Right lobe of liver (tissue), 6 donors: ENCODE measurements around the gene IGSF21. TPM values are rescaled to one million over a fixed set of nuclear protein-coding genes. Genes with fewer than 3 reads are reported as not detected.

Experiments used
- ATAC-seq, 4 donors: fragments of 200-7000 bp; cut with Tn5 transposase; one replicate each; pipeline ENCODE4 v1.9.1; 2020; ENCODE audit warnings: mild to moderate bottlenecking in 4 of 4, moderate library complexity in 4 of 4
- DNase-seq, 3 donors: peaks; one replicate each; pipeline ENCODE4 v3.0.0-alpha.2; 2020
- H3K27ac ChIP-seq, 3 donors: fragments of 200-600 bp; one replicate each; pipeline ENCODE4 v1.8.0; 2022
- H3K27me3 ChIP-seq, 2 donors: fragments of 200-600 bp; one replicate each; pipeline ENCODE4 v1.8.0; 2022
- H3K36me3 ChIP-seq, 4 donors: fragments of 200-600 bp; sonication (generic) in 1 of 4; one replicate each; pipeline versions ENCODE4 v1.5.1 to v1.8.0; 2017 to 2022; ENCODE audit warnings: control low read depth in 1 of 4
- H3K4me1 ChIP-seq, 4 donors: fragments of 200-600 bp; sonication (generic) in 1 of 4; one replicate each; pipeline versions ENCODE4 v1.5.1 to v1.8.0; 2017 to 2022; ENCODE audit warnings: control low read depth in 1 of 4
- H3K4me3 ChIP-seq, 3 donors: fragments of 200-600 bp; one replicate each; pipeline ENCODE4 v1.8.0; 2022
- H3K9me3 ChIP-seq, 4 donors: fragments of 200-600 bp; sonication (generic) in 1 of 4; one replicate each; pipeline versions ENCODE4 v1.5.1 to v1.8.0; 2017 to 2022; ENCODE audit warnings: control low read depth in 1 of 4
- CTCF ChIP-seq, 4 donors: fragments of 200-600 bp in 3 of 4; fragments of 450-650 bp in 1 of 4; IDR thresholded peaks; one replicate each; pipeline versions ENCODE4 v1.5.1 to v1.8.0; 2016 to 2022; ENCODE audit warnings: antibody characterized with exemption in 4 of 4, mild to moderate bottlenecking in 2 of 4
- POLR2A ChIP-seq: fragments of 450-650 bp; IDR thresholded peaks from one replicate; pipeline ENCODE4 v1.6.1; 2017; ENCODE audit warnings: antibody characterized with exemption, mild to moderate bottlenecking
- WGBS: methylation state at CpG from one replicate; pipeline ENCODE4 v1.1.6; 2018; ENCODE audit warnings: low coverage, low lambda C conversion rate; ENCODE audit not compliant: insufficient coverage; ENCODE audit errors: missing lambda C conversion rate; 5-methylcytosine and 5-hydroxymethylcytosine counted together
- intact Hi-C, 2 donors: fragments of 100-400 bp; cut with DNase I; formaldehyde crosslinking; loops; one replicate each; pipeline versions ENCODE4 v1.11.2 to v1.14.1; 2022
- total RNA-seq, 6 experiments: library from RNA; depleted of rRNA in 2 of 6; stranded (reverse); fragments of >200 nt in 2 of 6; fragmentation: NEBNext Ultra II Directional in 3 of 6; extraction: Animal tissue kit (Norgen Biotek cat#: 25700) in 3 of 6; gene quantifications; one replicate each; pipeline versions ENCODE4 v1.1.0 to v1.2.4, GENCODE V29; 2016 to 2023
- donor health status: DM: no; HTN: yes; CAD: no.
- donor health status: DM: no; HTN: no; CAD: no.
- donor health status: DM: no; HTN: no; CAD: no.
- donor health status: DM: no; HTN: yes; CAD: no.
- donor health status: DM: no; HTN: yes; CAD: no.

The IGSF21 gene
- total RNA-seq, 6 experiments from 2014 or later = 0.34 to 2.0 (median 0.71) TPM

- no peaks in the 10 kb centered on the region for H3K27me3 ChIP-seq
- H3K9me3 ChIP-seq = no peaks in the 10 kb centered on the region
- H3K27ac ChIP-seq = no peak overlapping the region
- H3K4me1 ChIP-seq = no peaks in the 10 kb centered on the region
- no peaks in the 10 kb centered on the region for H3K36me3 ChIP-seq
- no peak for TF ChIP-seq CTCF (IDR thresholded peaks at IDR 0.05)
- TF ChIP-seq POLR2A = no peak
- no peak overlapping the region for H3K4me3 ChIP-seq
- intact Hi-C loops = no loop called here
- DNase-seq (no peak), ATAC-seq (no peak)
- WGBS = 20% methylated on average over 10 of the region's 11 CpGs
These were observed 177.4 kb downstream of the IGSF21 start for GRCh38 chr1:18284805-18285537.

GRCh38 chr1:18285538-18285924 lies 177.9 kb downstream of the IGSF21 start:
- 67% methylated on average over 5 of the region's 7 CpGs for WGBS
- TF ChIP-seq POLR2A (no peak), CTCF (IDR thresholded peaks at IDR 0.05) (no peak)
- Histone ChIP-seq H3K27ac (no peak overlapping the region), H3K9me3 (no peaks in the 10 kb centered on the region), H3K4me3 (no peak overlapping the region), H3K36me3 (no peaks in the 10 kb centered on the region), H3K4me1 (no peaks in the 10 kb centered on the region), H3K27me3 (no peaks in the 10 kb centered on the region)
- intact Hi-C loops = no loop called here
- no peak for DNase-seq
- no peak for ATAC-seq

GRCh38 chr1:18288722-18289121 lies 181.1 kb downstream of the IGSF21 start:
- Histone ChIP-seq H3K9me3 (no peaks in the 10 kb centered on the region), H3K27ac (no peak overlapping the region), H3K4me3 (no peak overlapping the region), H3K4me1 (no peaks in the 10 kb centered on the region), H3K36me3 (no peaks in the 10 kb centered on the region), H3K27me3 (no peaks in the 10 kb centered on the region)
- intact Hi-C loops = no loop called here
- DNase-seq (no peak), ATAC-seq (no peak)
- WGBS = 32% methylated on average over 5 of the region's 7 CpGs
- no peak for TF ChIP-seq CTCF (IDR thresholded peaks at IDR 0.05)
- no peak for TF ChIP-seq POLR2A

GRCh38 chr1:18289597-18289996 lies 182.0 kb downstream of the IGSF21 start:
- Histone ChIP-seq H3K27ac (no peak overlapping the region), H3K27me3 (no peaks in the 10 kb centered on the region), H3K9me3 (no peaks in the 10 kb centered on the region), H3K4me3 (no peak overlapping the region), H3K36me3 (no peaks in the 10 kb centered on the region), H3K4me1 (no peaks in the 10 kb centered on the region)
- 53% methylated on average over 2 of the region's 2 CpGs for WGBS
- intact Hi-C loops = no loop called here
- ATAC-seq = no peak
- no peak for DNase-seq
- TF ChIP-seq CTCF (IDR thresholded peaks at IDR 0.05) (no peak), POLR2A (no peak)
